Measurements from ENCODE around the gene TNFRSF21. TPM values are rescaled to one million over a fixed set of nuclear protein-coding genes. Genes with fewer than 3 reads are reported as not detected.
"Not testable (repeated sequence)": the region's sequence is repeated elsewhere in the genome, so short reads cannot be mapped to it uniquely, and the experiment has no call there.

The TNFRSF21 gene
- polyA plus RNA-seq, 1 donor = 13.7 TPM

DNA sequence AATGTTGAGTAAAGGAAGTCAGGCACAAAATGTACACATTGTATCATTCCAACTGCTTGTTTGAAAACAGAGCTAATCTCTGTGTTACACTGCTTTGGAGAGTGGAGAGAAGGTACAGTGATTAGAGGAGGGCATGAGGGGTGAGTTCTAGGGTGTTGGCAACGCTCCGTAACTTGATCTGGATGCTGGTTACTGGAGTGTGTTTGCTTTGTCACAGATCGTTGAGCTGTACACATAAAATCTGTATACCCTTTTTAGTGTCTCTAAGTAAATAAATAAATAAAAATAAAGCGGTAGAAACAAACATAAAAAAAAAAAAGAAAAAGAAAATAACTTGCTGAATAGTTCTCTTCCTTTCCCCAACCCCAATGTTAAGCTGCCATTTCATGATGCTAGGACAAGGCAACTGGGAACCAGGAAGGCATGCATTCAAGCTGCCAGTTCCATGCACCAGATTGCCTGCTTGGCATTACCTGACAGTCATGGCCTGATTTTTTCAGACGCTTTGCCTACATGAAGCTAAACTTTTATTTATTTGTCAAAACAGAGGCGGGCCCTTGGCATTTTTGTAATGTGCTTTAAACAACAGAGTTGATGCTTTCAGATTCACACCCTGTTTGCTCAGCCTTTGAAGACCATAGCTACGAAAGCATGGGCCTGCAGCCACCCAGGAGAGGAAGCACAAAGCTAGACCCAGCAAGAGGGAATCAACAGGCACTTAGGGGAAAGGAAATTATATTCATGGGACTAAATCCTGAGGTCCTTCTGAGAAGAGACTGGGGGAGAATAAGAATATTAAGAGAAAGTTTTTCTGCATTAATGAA lies 21.2 kb downstream of the TNFRSF21 start:
- DNase-seq (ENCODE audit: low read depth) = no peak

DNA sequence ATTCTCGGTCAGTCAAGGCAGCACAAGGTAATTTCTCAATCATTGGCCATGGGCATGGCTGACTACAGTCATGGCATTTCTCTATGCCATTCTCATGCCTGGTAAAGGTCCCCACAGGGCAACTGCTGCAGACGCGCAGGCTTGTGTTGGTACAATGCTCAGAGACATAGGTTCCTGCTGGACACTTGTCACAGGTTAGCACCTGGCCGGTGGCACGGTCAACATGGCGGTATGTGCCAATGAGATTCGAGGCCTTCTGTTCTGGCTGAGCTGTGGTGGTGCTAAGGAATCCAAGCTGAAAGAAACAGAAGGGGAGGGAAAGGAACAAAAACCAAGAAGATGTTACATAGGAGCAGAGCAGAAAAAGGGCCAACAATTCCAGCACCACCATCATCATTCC lies 23.4 kb downstream of the TNFRSF21 start:
- DNase-seq (ENCODE audit: low read depth) = no peak

DNA sequence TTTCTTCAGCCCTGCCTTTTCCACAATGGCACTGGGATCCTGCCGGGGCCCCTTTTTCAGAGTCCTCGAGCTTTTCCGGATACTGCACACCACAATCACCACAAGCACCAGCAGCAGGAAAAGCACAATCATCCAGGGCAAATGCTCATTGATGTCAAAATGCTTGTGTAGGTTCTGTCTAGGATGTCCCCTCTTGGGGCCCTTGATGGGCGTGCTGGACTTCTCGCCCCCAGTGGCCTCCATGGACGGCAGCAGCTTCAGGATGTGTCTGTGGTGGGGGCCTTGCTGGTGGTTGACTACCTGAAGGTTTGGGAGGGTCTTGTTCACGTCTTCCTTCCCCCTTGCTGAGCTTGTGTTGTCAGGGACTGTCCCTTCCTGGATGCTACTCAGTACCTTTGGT lies 25.7 kb downstream of the TNFRSF21 start:
- DNase-seq (ENCODE audit: low read depth) = no peak

DNA sequence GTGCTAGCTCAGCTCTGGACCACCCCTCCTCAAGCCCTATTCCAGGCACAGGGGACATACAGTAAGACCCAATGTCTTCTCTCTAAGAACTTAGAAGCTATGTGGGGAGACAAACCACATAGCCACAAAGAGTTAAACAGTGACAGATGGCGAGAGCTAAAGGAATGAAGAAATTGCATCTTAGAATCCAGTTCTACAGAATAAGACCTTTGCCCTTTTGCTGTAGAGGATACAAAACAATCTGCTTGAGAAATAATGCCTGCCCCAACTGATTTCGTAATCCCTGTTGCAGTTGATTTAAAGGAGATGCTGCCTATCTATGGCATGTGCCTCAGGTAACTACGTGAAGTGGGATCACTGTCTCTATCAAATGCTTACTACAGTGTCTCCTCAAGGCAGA lies 31.2 kb downstream of the TNFRSF21 start:
- no peak for DNase-seq (ENCODE audit: low read depth)

DNA sequence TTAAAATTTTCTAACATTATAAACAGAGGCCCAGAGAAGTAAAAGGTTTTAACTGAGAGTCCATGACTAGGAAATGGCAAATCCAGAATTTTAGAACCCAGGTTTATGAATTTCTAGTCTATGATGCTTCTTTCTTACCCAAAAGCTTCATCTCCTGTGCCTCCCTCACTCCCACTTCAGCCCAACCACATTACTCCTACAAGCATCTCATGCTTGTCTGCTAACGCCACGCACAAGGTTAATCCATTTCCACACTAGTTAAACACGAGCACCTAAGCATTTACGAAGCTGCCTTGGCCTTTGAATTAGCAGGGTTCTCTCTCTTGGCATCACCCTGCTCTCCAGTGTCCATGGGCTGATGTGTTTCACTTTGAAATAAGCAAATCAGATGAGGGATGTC lies 32.0 kb downstream of the TNFRSF21 start:
- no peak for DNase-seq (ENCODE audit: low read depth)

DNA sequence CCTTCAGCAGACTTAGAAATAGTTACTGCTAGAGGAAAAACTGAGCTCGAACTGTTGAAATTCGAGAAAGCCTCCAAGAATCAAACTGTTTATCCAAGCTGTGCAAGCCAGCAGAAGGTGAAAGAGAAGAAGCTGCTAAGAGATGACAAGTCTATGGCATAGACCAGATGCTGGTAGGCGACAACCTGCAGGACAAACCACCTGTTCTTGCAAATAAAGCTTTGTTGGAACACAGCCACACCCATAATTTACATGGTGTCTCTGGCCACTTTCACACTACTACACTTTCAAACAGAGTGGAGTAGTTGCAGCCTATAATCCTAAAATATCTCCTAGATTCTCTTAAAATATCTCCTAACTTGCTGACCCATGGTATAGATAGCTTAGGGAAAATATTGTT lies 33.3 kb downstream of the TNFRSF21 start:
- DNase-seq (ENCODE audit: low read depth) = no peak

DNA sequence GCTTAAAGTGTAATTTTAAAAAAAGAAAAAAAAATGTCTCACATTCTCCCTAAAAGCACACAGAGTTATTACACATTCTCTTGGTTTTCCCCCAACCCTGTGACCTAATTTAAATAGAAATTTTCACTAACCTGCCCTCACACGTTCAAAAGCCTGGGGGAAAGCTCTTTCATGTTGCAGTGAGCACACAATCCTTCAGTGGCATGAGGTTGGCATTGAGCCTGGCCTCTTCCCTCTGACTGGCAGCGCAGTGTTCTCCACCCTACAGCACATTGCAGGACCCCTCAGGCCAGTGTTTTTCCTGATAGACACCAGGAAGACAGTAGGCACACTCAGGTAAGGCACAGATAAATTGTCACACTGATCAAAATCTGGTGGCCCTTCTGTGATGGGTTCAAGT lies 34.1 kb downstream of the TNFRSF21 start:
- DNase-seq (ENCODE audit: low read depth) = no peak

DNA sequence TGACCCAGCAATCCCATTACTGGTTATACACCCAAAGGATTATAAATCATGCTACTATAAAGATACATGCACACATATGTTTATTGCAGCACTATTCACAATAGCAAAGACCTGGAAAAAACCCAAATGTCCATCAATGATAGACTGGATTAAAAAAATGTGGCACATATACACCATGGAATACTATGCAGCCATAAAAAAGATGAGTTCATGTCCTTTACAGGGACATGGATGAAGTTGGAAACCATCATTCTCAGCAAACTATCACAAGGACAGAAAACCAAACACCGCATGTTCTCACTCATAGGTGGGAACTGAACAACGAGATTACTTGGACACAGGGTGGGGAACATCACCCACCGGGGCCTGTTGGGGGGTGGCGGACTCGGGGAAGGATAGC lies 34.6 kb downstream of the TNFRSF21 start:
- not testable (repeated sequence) for DNase-seq (ENCODE audit: low read depth)

DNA sequence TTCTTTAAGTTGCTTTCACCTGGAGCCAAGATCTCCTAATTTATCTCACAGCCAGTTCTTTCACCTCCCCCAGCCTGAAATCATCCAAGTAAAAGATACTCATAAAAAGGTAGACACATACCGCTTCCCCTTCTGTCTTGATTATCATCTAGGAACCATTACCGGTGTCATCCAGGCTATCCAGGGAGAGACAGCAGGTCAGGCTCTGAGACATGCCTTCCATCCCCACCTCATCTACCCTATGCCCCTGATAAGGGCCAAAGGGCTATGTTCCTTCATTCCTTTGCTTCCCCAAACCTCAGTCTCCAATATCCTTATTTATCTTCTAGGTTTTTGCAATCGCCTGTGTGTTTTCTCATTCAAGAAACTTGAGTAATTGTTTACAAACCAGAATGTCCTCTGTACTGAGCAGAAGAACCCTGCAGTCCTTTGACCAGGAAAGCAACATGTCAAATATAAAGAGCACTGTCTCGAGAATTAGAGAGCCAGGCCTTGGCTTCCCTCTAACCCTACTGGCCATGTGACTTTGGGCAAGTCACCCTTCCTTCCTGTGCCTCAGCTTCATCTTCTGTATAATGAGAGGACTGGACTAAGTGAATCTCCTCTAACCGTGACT lies 41.0 kb downstream of the TNFRSF21 start:
- DNase-seq (ENCODE audit: low read depth) = no peak

DNA sequence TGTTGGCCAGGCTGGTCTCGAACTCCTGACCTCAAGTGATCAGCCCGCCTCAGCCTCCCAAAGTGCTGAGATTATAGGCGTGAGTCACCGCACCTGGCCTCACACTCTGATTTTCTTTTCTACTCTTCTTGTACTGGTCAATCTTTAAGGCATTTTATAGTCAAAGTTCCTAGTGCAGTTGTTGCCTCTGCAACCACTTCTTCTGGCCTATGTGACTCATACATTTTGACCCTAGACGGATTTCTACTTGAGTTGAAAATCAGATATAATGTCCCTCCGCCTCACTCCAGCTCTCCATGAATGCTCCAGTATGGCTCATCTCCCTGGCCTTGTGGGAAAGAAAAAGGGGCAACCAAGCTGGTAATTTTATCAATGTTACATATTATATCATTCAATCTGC lies 42.4 kb downstream of the TNFRSF21 start:
- no peak for DNase-seq (ENCODE audit: low read depth)

DNA sequence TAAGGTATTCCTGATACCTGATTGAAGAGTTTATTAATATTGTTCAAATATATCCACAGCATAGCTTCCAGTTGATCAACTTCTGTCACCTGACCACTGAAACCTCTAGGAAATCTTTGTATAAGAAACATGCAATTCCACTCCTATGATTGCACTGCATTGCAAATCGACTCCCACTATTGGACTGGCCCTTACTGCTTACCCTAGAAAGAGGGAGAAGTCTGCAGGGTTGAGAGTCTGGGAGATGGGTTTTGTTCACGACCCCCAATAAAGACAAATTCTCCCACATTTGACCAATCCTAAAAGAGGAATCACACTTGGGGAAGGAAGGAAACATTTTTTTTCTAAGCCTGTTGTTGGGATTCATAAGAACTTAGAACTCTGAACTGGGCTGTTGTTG lies 43.7 kb downstream of the TNFRSF21 start:
- no peak for DNase-seq (ENCODE audit: low read depth)

DNA sequence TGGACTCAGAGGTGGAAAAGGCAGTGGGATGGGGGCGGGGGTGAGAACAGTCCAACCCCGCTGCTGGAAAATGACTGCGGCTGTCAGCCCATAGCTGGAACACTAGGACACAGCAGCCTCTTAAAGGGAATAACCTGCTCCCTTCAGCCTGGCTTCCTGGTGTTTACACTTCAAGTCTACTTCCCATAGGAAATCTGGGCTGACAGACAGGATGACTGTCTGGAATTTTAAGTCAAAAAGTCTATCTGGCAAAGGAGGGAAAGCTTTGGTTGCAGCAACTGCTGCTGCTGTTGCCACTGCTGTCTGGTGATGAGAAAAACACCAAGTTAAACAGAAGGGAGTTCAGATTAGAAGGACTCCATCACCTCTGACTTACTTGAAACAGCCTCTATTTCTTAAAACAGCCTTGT lies 44.9 kb downstream of the TNFRSF21 start:
- no peak for DNase-seq (ENCODE audit: low read depth)

DNA sequence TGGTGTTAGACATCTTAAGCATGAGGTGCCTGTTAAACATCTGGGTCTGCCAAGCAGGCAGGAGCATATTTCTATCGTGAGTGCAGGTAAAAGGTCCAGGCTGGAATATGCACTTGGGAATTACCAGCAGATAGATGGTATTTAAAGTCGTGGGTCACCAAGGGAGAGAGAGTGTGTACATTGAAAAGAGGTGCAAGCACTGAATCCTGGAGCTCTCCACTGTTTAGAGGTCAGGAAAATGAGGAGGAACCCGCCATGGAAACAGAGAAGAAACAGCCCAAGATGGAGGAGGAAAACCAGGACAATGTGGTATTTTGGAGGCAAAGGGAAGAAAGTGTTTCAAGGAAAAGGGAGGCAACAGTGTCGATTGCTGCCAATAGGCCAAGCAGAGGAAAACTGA lies 46.4 kb downstream of the TNFRSF21 start:
- no peak for DNase-seq (ENCODE audit: low read depth)

DNA sequence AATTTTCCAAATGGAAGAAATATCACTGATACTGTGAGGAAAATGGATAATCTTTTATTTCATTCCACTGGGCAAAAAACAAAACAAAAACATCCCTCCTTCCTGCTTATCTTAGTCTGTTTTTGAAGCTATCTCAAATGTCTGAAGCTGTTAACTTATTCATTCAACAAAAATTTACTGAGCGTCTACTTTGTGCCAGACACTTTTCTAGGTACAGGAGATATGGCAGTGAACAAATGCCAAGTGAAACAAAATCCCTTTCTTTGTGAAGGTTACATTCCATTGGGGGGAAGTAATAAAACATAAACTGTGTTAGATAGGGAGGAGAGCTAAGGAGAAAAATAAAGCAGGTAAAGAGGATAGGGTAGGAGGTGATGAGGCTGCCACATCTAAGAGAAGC lies 47.5 kb downstream of the TNFRSF21 start:
- no peak for DNase-seq (ENCODE audit: low read depth)

DNA sequence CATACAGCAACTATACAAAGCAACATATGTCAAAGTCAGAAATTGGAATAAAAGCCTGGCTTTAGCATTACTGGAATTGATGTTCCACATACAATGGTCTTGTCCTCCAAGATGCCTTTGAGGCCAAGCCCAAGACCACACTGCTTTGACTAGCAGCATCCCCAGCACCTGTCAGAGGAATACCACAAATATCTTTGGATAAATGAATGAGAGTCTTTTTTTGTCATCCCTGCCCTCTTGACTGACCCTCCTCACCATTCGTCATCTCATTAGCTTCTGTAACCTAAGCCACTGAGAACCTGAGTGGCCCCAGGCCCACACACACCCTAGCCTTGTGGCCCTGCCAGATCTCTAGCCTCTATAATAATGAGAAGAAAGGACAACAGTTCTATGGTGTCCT lies 48.5 kb downstream of the TNFRSF21 start:
- DNase-seq (ENCODE audit: low read depth) = no peak

DNA sequence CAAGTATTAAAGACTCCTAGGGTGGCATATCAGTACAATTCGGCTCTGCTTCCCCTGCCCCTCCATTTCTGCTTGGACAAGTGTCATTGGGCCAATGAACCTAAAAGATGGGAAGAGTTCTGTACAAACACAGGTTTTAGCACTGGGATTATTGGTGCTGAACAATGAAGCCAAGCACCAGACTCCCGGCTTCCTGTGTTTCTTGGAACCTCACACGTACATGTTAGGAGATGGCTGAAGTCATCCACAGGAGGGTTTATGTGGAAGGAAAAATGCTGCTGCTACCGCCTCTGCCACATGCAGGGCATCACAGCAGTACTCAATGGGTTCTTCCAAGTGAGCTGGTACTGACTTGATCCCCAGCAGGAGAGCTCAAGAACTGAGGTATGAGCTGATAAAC lies 49.7 kb downstream of the TNFRSF21 start:
- no peak for DNase-seq (ENCODE audit: low read depth)

DNA sequence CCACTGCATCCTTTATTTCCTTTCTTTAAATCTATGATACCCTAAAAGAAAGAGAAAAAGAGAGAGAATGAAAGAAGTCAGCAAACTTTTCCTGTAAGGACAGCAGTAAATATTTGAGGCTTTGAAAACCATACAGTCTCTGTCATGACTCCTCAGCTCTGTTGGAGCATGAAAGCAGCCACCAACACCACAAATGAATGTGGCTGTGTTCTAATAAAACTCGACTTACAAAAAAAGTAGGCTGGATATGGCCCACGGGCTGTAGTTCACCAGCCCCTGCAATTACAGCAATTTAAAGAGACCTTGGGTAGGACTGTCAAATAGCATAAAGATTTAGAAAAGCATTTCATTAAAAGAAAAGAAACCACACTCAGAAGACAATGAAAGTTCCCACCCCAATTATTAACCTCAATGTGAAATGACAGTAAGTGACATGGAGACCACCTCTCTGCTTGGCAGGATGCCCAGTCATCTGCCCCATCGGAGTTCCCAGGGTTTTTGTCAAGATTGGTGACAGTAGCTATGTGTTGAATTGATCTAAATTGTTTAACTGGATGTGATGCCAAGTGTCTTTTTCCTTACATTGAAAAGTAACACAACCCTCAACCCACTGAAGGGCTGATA lies 50.9 kb downstream of the TNFRSF21 start:
- no peak for DNase-seq (ENCODE audit: low read depth)

DNA sequence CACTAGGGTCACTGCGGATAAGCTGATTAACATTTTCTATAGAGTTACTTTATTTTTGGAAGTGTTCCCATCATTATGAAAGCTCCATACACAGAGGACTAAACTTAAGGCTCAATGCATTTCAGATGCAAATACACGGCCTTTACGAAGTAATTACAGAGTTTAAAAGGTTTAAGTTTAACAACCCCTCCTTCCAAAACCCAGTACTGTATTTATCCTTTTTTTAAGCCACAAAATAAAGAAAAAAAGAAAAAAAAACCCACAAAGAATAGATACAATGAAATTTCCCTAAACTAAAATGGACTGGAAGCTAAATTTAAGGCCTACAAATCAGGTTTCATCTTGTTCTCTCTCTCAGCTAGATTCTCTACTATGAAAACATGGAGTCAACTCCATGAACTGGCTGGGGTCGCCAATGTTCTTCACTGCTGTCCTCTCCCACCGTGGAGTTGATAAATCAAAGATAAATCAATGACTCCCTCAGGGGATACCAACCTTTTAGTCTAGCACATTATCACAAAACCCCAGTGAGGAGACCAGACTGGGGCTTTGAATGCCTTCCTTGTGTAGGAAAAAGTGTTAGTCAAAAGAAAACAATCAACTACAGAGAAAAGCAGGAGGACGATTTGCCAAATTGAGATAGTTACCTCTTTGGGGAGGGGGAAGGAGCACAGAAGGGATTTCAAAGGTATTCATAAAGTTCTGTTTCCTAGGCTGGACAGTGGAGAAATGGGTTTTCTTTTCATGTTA lies 52.5 kb downstream of the TNFRSF21 start:
- DNase-seq (ENCODE audit: low read depth) = no peak

DNA sequence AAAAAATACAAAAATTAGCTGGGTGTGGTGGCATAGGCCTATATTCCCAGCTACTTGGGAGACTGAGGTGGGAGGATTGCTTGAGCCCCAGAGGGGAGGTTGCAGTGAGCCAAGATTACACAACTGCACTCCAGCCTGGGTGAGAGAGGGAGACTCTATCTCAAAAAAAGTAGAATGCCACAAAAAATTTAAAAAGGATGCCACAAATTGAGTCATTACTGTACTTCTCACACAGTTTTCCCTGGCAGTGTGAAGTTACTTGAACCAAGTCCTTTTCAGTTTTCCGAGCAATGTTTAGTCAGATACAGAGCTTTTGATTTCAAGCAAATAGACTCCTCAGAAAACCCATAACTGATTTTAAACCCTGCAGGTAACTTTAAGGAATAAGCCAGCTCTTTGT lies 53.3 kb downstream of the TNFRSF21 start:
- DNase-seq (ENCODE audit: low read depth) = no peak

DNA sequence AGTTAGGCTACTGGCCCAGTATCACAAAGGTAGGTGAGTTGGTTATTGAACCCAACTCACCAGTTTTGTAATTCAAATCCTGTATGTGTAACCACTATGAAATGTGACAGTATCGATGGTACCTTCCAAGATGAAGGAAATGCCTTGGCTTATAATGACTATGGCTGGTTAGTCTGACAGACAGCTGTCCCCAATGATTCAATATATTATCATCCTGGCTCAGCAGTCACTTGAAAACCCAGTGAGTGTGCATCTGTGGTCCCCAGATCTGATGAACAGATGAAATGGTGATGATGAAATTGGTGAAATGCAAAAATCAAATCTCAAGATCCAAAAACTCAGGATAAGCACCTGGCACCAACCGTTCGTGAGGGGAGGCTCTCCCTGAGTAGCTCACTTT lies 54.8 kb downstream of the TNFRSF21 start:
- DNase-seq (ENCODE audit: low read depth) = no peak

DNA sequence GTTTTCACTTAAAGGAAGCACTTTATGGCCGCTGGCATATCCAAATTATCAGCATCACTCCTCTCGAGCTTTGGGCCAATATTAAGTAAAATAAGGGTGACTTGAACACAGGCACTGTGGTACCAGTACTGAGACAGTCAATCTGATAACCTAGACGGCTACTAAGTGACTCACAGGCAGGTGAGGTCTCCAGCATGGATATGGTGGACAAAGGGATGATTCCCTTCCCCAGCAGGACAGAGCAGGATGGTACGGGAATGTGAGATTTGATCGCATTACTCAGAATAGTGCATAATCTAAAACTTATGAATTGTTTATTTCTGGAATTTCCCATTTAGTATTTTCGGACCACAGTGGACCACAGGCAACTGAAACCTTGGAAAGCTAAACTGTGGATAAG lies 55.7 kb downstream of the TNFRSF21 start:
- no peak for DNase-seq (ENCODE audit: low read depth)

DNA sequence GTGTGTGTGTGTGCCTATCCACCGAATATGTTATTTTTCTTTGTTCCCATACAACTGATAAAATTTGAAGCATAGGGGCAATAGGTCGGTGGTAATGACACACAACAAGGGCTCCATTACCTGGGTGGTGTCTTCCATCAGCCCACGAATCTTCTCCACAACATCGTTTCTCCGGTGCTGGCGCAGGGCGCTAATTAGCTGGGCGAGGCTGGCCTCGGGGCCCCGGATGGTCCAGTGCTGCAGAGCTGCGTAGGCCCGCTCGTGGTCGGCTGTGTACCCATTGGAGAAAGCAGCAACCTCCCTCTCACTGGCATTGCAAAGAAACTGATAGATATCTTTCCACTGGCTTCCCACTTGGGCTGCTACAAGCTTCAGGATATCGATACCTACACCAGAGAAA lies 56.6 kb downstream of the TNFRSF21 start:
- DNase-seq (ENCODE audit: low read depth) = no peak
